Mesothelial cell of epicardium (in vitro differentiated cells): ENCODE measurements around the gene RANBP3L. TPM values are rescaled to one million over a fixed set of nuclear protein-coding genes. Genes with fewer than 3 reads are reported as not detected.

Source experiments
- DNase-seq, 2 experiments: peaks; one replicate each; pipeline ENCODE4 v3.0.0; 2021; ENCODE audit warnings: low spot score in 2 of 2; ENCODE audit not compliant: unreplicated experiment in 2 of 2
- H3K27ac Mint-ChIP-seq: 2 replicates; pipeline ENCODE4 v1.8.0; 2021; ENCODE audit warnings: mixed read lengths
- H3K27me3 Mint-ChIP-seq: 2 replicates; pipeline ENCODE4 v1.8.0; 2021; ENCODE audit warnings: low read depth, mixed read lengths
- H3K36me3 Mint-ChIP-seq: 2 replicates; pipeline ENCODE4 v1.8.0; 2021; ENCODE audit warnings: mixed read lengths
- H3K4me1 Mint-ChIP-seq: 2 replicates; pipeline ENCODE4 v1.8.0; 2021; ENCODE audit warnings: mixed read lengths
- H3K4me3 Mint-ChIP-seq: 2 replicates; pipeline ENCODE4 v1.8.0; 2021; ENCODE audit warnings: mild to moderate bottlenecking, moderate library complexity, mixed read lengths
- H3K9me3 Mint-ChIP-seq: 2 replicates; pipeline ENCODE4 v1.8.0; 2021; ENCODE audit warnings: mixed read lengths
- total RNA-seq: library from RNA; stranded (reverse); gene quantifications from 3 replicates; pipeline ENCODE4 v1.2.1, GENCODE V29; 2021
- TF ChIP-seq, protein P1 (sequence below): fragments of 200-600 bp; sonication (generic); IDR thresholded peaks from one replicate; pipeline ENCODE4 v1.5.0; 2021; ENCODE audit warnings: antibody characterized with exemption; ENCODE audit not compliant: unreplicated experiment

RANBP3L gene
- total RNA-seq, 1 donor from 2014 or later: 1.0 TPM

DNA sequence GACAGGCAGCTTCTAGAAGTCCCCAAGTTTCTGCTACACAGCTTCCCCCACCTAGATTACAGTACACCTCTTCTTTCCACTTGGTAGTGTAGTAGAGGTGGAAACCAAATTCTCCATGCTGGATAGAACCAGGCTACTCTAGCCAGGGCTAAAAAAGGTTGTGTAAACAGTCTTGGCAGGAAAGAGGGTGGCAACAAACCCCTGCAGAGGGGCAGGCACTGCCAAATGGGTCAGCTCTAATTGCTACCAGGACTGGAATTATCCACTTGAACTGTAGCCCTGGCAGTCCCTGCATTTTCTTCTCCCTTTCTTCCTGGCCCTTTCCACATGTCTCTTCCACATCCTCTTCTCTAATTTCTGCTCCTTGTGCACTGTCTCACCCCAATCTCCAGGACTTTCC lies 24.8 kb downstream of the RANBP3L start:
- H3K4me1 Mint-ChIP-seq: peaks cover 13% of the 10 kb centered on the region
- TF ChIP-seq, protein P1, sequence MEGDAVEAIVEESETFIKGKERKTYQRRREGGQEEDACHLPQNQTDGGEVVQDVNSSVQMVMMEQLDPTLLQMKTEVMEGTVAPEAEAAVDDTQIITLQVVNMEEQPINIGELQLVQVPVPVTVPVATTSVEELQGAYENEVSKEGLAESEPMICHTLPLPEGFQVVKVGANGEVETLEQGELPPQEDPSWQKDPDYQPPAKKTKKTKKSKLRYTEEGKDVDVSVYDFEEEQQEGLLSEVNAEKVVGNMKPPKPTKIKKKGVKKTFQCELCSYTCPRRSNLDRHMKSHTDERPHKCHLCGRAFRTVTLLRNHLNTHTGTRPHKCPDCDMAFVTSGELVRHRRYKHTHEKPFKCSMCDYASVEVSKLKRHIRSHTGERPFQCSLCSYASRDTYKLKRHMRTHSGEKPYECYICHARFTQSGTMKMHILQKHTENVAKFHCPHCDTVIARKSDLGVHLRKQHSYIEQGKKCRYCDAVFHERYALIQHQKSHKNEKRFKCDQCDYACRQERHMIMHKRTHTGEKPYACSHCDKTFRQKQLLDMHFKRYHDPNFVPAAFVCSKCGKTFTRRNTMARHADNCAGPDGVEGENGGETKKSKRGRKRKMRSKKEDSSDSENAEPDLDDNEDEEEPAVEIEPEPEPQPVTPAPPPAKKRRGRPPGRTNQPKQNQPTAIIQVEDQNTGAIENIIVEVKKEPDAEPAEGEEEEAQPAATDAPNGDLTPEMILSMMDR: no peak
- H3K36me3 Mint-ChIP-seq: no peaks in the 10 kb centered on the region
- H3K27me3 Mint-ChIP-seq: no peaks in the 10 kb centered on the region
- no peaks in the 10 kb centered on the region for H3K9me3 Mint-ChIP-seq
- no peak overlapping the region for H3K27ac Mint-ChIP-seq
- no peak for DNase-seq
- H3K4me3 Mint-ChIP-seq: no peak overlapping the region

DNA sequence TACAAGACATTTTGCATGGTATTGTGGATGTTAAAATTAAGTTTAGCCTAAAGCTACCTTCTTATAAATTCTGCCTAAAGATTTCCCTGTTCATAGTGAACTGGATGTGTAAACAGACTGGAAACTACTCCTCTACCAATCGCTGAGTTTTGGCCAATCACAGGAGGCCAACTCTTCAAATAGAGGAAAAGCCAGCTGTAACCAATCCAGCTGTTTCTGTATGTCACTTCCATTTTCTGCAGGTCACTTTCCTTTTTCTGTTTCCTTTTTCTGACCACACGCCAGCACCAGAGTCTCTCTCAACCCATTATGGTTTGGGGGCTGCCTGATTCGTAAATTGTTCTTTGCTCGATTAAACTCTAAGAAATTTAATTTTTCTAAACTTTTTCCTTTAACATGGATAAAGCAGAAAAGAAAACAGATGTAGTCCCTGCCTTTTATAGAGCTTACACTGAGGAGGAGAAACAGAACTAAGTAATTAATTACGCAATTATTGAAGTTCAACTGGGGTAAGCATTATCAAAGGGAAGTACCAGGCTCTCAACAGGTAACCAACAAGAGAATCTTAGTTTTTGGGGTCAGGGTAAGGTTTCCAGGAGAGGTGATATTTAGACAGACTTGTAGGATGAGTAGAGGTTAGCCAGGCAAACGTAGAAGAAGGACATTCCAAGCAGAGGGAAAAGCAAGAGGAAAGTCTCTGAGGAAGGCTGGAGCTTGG lies 27.7 kb downstream of the RANBP3L start:
- TF ChIP-seq, protein P1: no peak
- no peaks in the 10 kb centered on the region for H3K36me3 Mint-ChIP-seq
- no peaks in the 10 kb centered on the region for H3K9me3 Mint-ChIP-seq

DNA sequence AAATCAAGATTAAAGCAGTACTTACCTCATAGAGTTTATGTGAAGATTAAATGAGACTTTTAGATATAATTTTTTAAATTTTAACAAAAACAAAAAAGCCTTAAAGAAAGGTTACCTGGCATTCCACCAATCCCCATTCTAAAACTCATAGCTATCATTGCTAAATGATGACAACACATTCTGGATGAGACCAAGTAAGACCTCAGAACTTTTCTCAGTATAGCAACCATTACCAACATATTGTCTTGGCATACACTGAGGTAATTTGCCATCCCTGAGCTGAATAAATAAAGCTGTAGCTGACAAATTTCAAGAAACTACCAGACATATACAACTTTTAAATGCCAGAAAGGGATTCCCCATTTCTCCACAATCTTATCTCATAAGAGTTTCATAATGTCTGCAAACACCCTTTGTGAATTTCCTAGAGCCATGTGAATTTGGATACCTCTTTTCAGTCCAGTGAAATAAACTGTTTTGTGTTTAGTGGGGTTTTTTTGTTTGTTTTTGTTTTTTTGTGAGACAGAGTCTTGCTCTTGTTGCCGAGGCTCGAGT lies 29.5 kb downstream of the RANBP3L start:
- Mint-ChIP-seq H3K36me3 (no peaks in the 10 kb centered on the region), H3K4me1 (peaks cover 5% of the 10 kb centered on the region), H3K4me3 (no peak overlapping the region), H3K27ac (no peak overlapping the region), H3K27me3 (no peaks in the 10 kb centered on the region), H3K9me3 (no peaks in the 10 kb centered on the region)
- TF ChIP-seq, protein P1: no peak
- DNase-seq: no peak

More for the DNA sequence above, 27.7 kb downstream of the RANBP3L start:
- H3K27ac Mint-ChIP-seq: no peak overlapping the region
- no peaks in the 10 kb centered on the region for H3K27me3 Mint-ChIP-seq
- no peak overlapping the region for H3K4me3 Mint-ChIP-seq
- H3K4me1 Mint-ChIP-seq: peaks cover 7% of the 10 kb centered on the region
- DNase-seq: no peak

DNA sequence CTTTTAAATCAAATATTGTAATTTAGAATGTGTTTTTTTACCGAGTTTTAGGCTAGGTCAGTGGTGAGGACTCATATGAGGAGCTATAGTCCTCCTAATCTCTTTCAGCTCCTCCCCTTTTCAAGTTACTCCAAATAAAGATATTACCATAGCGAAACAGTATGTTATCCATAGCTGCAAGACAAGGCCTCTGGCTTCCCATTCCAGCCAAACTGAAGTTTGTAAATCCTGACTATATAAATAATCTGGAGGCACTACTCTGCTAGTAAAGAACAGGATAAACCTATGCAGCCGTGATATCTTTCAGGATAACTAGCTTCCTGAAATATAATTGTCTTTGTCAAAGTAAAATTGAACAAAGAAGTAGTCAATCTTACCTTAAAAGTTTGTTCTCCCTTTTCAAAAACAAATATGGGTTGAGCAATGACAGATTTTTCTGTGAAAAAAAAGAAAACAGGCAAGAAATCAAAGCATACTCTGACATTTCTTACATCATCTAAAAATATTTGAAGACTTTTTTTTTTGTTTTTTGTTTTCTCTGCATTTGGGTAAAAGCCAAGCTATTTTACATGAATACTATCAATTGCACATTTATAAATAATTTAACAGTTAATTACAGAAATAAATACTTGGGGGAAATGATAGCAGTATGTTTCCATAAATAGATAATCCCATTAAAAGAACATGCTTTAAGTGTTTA lies 30.7 kb downstream of the RANBP3L start:
- TF ChIP-seq, protein P1: no peak
- Mint-ChIP-seq H3K27ac (no peak overlapping the region), H3K36me3 (no peaks in the 10 kb centered on the region), H3K4me3 (no peak overlapping the region), H3K4me1 (peaks cover 5% of the 10 kb centered on the region), H3K9me3 (no peaks in the 10 kb centered on the region), H3K27me3 (no peaks in the 10 kb centered on the region)
- no peak for DNase-seq

DNA sequence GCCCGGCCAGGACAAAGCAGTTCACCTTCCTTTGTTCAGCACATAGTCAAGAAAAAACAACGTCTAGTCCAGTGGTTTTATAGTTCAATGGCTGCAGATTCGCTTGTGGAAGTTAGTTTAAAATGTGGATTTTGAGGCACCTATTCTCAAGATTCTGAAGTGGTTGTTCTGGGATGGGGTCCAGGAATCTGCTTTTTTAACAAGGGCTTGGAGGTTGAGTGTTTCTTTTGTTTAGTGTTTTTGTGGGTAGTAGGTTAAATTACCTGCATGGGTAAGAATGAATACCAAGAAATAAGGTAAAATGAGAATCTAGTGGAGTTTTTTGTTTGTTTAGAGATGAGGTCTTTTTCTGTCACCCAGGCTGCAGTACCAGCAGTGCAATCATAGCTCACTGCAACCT lies 31.5 kb downstream of the RANBP3L start:
- H3K4me1 Mint-ChIP-seq: peaks cover 5% of the 10 kb centered on the region
- no peaks in the 10 kb centered on the region for H3K27me3 Mint-ChIP-seq
- no peak overlapping the region for H3K27ac Mint-ChIP-seq
- H3K4me3 Mint-ChIP-seq: no peak overlapping the region
- no peak for DNase-seq
- H3K36me3 Mint-ChIP-seq: no peaks in the 10 kb centered on the region
- H3K9me3 Mint-ChIP-seq: no peaks in the 10 kb centered on the region
- TF ChIP-seq, protein P1: no peak
